ENCODE measurements around the gene CDR2. TPM values are rescaled to one million over a fixed set of nuclear protein-coding genes. Genes with fewer than 3 reads are reported as not detected.
"Not testable (repeated sequence)": the region's sequence is repeated elsewhere in the genome, so short reads cannot be mapped to it uniquely, and the experiment has no call there.

The CDR2 gene
- total RNA-seq, 1 donor = 10.2 TPM

DNA sequence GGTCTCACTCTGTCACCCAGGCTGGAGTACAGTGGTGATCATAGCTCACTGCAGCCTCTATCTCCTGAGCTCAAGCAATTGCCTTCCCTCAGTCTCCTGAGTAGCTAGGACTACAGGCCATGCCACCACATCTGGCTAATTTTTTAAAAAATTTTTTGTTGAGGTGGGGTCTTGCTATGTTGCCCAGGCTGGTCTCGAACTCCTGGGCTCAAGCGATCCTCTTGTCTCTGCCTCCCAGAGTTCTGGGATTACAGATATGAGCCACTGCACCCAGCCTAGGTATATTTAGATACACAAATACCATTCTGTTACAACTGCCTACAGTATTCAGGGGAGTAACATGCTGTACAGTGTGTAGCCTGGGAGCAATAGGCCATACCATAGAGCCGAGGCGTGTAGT is 62.9 kb downstream of the CDR2 start:
- no peak for DNase-seq (ENCODE audit: low read depth in 2 of 3, low spot score in 2 of 3)

DNA sequence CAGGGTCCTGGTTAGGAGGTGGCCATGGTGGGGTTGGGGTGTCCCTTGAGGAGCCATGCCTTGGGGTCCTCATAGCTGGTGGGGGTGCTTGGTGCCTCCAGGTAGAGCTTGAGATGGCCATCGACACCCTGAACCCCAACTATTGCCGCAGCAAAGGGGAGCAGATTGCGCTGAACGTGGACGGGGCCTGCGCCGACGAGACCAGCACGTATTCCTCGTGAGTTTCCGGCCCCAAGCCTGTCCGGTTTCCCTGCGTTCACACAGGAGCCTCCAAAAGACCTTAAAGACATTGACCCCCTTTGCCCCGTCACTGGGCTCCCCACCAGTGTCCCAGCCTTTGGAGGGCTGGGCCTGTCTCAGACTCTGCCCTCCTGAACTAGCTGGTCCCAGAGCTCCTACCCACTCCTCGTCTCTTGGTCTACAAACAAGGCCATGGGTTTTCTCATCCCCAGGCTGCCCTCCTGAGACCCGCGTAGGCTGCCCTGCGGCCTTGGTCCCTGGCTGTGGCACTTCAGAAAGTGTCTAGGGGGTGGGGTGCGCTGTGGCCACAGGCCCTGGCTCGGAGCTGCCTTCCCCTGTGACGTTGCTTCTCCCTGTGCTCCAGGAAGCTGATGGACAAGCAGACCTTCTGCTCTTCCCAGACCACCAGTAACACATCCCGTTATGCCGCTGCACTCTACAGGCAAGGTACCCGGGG is 65.4 kb downstream of the CDR2 start:
- DNase-seq (ENCODE audit: low read depth in 2 of 3, low spot score in 2 of 3) = no peak

DNA sequence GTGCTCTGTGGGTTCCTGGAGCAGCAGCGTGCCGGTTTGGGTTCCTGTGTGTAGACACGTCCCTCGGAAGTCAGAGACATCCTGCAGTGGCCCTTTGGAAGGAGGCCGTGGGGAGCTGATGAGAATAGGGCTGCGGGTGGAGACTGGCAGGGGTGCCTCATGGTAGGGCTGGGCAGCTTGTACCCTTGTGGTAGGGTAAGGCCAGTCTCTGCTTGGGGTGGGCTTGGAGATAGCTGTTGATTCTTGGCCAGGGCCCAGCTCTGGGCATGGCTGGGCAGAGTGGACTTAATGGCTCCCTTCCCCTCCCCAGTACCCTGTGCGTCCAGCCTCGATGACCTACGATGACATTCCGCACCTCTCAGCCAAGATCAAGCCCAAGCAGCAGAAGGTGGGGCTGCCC is 66.6 kb downstream of the CDR2 start:
- DNase-seq (ENCODE audit: low read depth in 2 of 3, low spot score in 2 of 3) = no peak

DNA sequence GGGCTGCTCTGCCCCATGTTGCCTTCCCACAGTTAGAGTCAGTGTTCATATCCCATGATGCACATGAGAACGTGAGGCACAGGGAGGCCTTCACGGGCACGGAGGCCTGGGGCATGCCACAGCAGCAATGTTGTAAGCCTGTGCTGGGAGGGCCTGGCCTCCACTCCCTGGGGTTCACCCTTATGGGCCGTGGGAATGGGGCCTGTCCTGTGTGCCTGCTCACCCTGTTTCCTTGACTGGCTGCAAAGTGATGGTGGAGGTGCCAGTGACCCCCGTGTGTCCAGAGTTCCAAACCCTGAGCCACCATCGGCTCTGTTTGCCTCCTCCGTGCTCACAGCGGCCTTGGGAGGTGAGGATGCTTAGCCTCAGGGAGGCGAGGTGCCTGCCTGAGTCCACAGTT is 67.6 kb downstream of the CDR2 start:
- no peak for DNase-seq (ENCODE audit: low read depth in 2 of 3, low spot score in 2 of 3)

DNA sequence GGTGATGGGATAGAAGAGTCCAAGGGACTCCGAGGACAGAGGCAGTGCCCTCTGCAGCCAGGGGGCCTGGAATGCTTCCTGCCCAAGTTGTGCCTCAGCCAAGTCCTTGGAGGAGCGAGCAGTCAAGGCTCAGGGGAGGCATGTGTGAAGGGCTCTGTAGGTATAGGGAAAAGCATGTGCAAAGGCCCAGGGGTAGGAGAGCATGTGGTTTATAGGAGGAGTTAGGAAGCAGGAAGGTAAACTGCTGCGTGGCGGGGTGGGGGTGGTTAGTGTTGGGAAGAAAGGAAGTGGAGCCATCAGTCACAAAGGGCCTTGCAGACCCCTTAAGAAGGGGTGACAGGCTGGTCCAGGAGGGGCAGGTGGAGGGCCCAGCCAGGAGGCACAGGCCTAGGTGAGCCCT is 70.0 kb downstream of the CDR2 start:
- DNase-seq (ENCODE audit: low read depth in 2 of 3, low spot score in 2 of 3) = no peak

DNA sequence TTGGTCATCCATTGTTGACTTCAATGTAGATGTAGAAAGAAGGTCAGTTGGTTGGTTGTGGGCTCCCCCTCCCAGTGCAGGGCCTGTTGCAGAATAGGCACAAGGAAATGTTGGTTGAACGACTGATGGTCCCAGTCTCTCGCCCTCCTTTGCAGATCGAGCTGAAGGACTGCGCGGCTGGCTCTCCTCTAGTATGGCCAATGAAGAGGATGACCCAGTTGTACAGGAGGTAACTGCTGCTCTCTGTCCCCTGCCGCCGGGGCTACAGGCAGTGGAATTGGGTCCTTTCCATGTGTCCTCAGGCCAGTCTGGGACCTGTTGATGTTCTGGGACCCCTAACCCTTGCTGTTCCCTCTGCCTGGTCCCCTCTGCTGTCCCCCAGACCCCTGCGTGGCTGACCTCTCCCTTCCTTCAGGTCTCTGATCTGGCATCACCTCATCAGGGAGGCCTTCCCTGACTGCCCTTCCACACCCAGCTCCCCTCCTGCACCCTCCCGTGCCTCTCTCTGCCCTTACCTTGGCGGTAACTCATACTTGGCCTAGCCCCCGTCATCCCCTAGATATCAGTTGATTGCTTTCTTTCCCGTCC is 71.5 kb downstream of the CDR2 start:
- no peak for DNase-seq (ENCODE audit: low read depth in 2 of 3, low spot score in 2 of 3)

DNA sequence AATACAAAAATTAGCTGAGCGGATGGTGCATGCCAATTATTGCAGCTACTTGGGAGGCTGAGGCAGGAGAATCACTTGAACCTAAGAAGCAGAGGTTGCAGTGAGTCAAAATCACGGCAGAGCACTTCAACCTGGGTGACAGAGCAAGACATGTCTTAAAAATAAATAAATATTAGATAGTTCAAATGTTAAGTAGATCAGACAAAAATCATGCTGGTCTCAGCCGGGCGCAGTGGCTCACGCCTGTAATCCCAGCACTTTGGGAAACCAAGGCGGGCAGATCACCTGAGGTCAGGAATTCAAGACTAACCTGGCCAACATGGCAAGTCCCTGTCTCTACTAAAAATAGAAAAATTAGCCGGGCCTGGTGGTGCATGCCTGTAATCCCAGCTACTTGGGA is 73.0 kb downstream of the CDR2 start:
- not testable (repeated sequence) for DNase-seq (ENCODE audit: low read depth in 2 of 3, low spot score in 2 of 3)

DNA sequence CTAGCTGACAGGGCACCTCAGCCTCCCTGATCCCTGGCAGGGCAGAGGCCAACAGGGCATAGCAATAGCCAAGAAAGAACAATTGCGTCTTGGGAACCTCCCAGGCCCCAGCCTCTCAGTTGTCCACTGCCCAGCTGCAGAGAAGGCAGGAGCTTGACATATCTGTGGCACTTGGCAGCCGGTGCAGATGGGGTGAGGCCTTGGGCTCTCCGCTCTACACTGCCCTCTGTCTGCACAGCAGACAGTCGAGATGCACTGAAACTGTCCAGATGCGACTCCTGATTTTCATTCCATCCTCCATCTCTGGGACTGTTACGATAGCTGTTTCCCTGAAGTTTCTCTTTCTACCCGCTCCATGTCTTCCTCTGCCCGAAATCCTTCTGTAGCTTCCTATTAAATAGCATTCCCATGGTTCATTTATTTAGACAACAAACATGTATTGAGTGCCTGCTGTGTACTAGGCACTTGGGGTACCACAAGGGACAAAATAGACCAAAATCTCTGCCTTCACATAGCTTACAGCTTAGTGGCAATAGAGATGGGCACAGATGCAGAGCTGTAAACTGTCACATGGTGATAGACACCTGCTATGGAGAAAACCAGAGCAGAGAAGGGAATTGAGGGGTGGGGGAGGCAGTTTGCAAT is 73.9 kb downstream of the CDR2 start:
- DNase-seq (ENCODE audit: low read depth in 2 of 3, low spot score in 2 of 3) = peak in 2 of 3 donors; percentile 30 to 57

DNA sequence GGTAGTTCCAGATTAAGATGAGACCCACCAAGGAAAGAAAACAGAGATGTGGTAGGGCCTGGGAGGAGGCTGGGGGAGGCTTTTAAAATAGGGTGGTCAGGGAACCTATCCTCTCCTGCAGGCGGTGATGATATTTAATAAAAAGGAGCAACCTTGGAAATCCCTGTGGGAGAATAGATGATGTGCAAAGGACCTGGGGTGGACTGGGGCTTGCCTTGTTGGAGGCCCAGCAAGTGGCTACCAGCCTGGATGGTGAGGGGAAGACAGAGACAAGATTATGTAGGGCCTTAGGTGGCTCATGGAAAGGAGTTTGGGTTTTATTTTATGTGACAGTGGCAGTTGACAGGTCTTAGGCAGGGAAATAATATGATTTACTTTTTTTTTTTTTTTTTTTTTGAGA is 75.4 kb downstream of the CDR2 start:
- no peak for DNase-seq (ENCODE audit: low read depth in 2 of 3, low spot score in 2 of 3)

DNA sequence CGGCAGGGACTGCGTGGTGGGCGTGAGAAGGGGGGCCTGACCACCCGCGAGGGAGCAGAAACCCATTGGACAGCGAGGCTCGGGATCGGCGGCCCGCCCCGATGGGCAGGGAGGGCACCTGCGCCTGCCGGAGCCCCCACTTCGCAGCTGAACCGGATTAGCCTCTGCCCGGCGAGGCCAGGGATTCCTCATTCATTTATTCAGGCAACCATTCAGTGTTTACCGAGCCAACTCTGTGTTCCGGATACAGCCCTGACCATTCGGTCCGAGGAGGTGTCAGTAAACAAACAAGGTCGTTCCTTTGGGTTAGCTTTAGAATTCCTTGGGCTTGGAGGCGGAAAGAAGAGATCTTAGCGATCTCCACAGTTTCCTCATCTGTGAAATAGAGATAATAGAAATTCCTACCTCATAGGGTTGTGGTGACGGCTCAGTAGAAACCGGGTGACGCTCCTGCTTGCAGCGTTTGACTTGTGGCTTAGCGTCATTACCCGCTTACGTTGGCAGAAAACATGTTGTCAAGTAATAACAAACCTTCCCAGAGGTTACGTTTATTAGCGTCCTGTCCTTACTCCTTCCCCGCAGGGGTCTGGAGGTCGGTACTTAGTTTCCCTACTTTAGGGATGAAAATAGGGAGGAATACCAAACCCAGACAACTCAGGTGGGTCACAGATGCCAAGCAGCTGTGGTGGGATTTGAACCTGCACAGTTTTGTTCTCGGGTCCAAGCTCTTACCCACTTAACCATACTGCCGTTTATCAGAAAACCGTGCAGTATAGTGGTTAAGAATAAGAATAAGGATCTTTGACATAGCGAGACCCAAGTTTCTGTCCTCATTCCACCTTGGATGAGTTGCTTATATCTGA is 76.3 kb downstream of the CDR2 start:
- DNase-seq (ENCODE audit: low read depth in 2 of 3, low spot score in 2 of 3) = peak; percentile 59 to 96 (median 84)

DNA sequence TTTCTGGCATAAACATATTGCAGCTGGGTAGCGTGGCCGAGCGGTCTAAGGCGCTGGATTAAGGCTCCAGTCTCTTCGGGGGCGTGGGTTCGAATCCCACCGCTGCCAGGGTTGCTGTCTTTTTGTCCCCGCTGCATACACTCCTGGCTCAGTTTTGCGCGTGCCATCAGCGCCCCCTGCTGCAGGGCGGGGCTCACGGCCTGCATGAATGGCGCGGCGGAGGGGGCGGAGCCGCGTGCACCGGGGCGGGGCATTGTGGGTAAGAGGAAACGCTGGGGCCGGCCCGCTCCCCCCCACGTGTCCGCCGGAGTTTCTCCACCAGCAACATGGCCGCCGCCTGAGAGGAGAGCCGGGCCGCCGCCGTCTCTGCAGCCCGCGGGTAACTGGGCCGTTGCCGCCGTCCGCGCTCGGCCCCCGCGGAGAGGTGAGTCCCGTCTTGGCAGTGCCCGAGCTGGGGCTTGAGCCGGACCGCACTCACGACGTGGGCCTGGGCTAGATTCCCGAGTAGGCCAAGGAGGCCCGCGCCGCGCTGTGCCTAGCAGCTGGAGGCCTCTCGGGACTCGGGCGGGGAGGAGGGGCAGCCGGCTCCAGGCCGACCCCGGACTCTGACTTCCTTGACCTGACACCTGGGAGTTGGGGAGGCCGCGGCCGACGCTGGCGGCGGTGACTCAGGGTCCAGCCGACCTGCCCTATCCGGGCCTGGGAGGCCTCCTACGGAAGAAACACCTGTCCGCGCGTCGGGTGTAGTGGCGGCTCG is 77.1 kb downstream of the CDR2 start, which contains the start of gene POLR3E:
Gene POLR3E, plus strand, starts transcription at position 296 of the 757 bp plus-strand sequence. CDS start 5,560 bp downstream, outside the sequence.
- DNase-seq (ENCODE audit: low read depth in 2 of 3, low spot score in 2 of 3) = peak; percentile 99 to 100 (median 99)

DNA sequence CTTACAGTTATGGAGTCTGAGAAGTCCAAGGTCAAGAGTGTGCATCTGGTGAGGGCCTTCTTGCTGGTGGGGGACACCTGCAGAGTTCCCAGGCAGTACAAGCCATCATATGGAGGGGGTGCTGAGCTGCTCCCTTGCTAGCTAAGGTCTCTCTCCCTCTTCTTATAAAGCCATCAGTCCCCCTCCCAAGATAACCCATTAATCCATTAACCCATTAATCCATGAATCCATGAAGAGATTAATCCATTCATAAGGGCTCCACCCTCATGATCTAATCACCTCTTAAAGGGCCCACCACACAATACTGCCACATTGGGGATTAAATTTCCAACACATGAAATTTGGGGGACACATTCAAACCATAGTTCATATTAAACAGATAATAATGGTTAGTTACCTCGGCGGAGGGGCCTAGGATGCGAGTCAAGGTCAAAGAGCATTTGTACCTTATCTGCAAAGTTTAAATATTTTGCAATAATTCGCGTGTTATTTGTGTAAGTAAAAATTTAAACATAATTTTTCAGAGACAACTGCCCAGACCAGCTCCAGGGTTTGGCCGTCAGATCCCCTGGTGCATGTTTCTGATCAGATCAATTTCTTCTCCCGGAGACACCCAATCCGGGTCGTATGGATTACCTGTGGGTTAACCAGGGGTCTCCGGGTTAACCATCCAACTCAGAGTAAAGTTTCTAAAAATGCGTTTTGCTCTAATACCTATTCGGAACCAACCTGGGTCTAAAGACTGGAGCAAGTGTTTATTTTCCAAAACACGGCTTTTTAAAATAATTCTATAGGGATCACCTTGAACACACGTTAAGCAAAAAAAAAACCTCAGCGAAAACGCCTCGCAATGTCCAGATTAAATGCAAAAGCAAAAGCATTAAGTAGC is 78.0 kb downstream of the CDR2 start:
- peak in 1 of 3 donors; percentile 18 for DNase-seq (ENCODE audit: low read depth in 2 of 3, low spot score in 2 of 3)

Other genes with a start within 250 kb of the CDR2 start
- gene SDR42E2, start 212.1 kb downstream of the CDR2 start, total RNA-seq = 0.27 TPM
- gene EEF2K, start 168.3 kb downstream of the CDR2 start, total RNA-seq = 34.2 TPM
- 61.7 TPM for gene POLR3E, start 77.2 kb downstream of the CDR2 start, total RNA-seq
- gene NPIPB5, start 136.3 kb upstream of the CDR2 start, total RNA-seq = 71.1 TPM

Data from hematopoietic multipotent progenitor cell (in vitro differentiated cells).